ENCODE results near the gene CACNA2D3. TPM values are rescaled to one million over a fixed set of nuclear protein-coding genes. Genes with fewer than 3 reads are reported as not detected.

Gene CACNA2D3
- total RNA-seq, 2 experiments from 2014 or later = not detected

DNA sequence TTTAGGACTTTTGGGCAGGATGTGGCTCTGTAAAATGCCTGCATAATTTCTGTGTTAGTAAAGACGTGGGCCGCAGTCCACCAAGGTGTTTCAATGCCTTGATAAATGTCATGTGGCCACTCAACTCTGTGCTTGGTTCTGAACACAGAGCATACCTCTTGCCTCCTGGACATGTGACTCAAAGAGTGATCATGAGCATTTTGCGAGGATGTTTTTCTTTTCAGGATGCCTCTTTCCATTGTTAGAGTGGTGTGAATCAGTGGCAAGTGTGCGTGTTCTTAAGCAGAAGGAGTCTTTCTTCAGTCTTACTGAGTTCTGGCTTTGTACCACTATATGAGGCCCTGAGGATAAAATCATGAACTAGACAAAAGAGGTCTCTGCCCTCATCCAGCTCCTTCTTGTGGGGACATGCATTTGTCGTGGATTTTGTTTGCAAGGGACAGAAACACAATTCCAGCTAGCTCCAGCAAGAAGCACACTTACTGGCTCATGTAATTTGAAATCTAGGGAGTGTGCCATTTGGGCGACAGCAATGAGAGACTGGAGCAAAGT, 442.1 kb downstream of the CACNA2D3 start:
- CTCF ChIA-PET (ENCODE audit: unreplicated experiment) = no interaction called here
- Histone ChIP-seq H3K4me1 (ENCODE audit: insufficient read depth, low read length, poor library complexity, severe bottlenecking) (no peaks in the 10 kb centered on the region), H2AFZ (ENCODE audit: low read length) (no peak overlapping the region), H4K20me1 (ENCODE audit: insufficient read depth, low read length) (no peaks in the 10 kb centered on the region), H3K27ac (ENCODE audit: low read depth, low read length, poor library complexity, severe bottlenecking) (no peak overlapping the region), H3K9me2 (ENCODE audit: insufficient read depth, low read length) (no peaks in the 10 kb centered on the region), H3K4me3 (ENCODE audit: low read depth, low read length, poor library complexity, severe bottlenecking) (no peak overlapping the region), H3K4me2 (ENCODE audit: low read length) (no peak overlapping the region), H3K9me3 (ENCODE audit: low read length) (no peaks in the 10 kb centered on the region), H3K36me3 (ENCODE audit: insufficient read depth, low read length) (no peaks in the 10 kb centered on the region), H3K79me2 (ENCODE audit: insufficient read depth, low read depth, low read length) (no peaks in the 10 kb centered on the region)
- BruUV-seq (replicated peaks) = no TSS peak
- no peak for DNase-seq (ENCODE audit: low spot score)
- POLR2A ChIA-PET = no interaction called here
- no peak for TF ChIP-seq EZH2phosphoT487 (IDR thresholded peaks at IDR 0.05; ENCODE audit: borderline replicate concordance, low read depth, low read length)
- TF ChIP-seq, protein P1, sequence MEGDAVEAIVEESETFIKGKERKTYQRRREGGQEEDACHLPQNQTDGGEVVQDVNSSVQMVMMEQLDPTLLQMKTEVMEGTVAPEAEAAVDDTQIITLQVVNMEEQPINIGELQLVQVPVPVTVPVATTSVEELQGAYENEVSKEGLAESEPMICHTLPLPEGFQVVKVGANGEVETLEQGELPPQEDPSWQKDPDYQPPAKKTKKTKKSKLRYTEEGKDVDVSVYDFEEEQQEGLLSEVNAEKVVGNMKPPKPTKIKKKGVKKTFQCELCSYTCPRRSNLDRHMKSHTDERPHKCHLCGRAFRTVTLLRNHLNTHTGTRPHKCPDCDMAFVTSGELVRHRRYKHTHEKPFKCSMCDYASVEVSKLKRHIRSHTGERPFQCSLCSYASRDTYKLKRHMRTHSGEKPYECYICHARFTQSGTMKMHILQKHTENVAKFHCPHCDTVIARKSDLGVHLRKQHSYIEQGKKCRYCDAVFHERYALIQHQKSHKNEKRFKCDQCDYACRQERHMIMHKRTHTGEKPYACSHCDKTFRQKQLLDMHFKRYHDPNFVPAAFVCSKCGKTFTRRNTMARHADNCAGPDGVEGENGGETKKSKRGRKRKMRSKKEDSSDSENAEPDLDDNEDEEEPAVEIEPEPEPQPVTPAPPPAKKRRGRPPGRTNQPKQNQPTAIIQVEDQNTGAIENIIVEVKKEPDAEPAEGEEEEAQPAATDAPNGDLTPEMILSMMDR (conservative IDR thresholded peaks at IDR 0.05; ENCODE audit: low read length) = no peak
- intact Hi-C loops (cut with micrococcal nuclease; ENCODE audit: unreplicated experiment) = no loop called here

DNA sequence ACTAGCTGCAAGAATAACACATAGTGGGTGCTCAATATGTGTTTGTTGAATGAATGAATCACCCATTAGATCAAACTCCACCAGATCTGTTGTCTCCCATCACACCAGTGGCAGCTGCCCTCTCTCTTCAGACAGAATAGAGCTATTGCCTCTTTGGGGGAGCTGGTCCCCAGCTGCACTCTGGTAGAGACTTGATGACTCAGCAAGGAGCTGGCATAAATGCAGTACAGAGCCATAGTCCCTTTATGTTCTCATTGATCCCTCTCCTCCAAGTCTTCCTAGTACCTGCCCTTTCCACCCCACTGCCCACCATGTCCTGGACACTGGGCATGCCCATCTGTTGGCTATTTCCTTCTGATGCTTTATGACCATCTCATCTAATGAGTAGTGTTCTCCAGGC, 443.6 kb downstream of the CACNA2D3 start:
- Histone ChIP-seq H3K36me3 (ENCODE audit: insufficient read depth, low read length) (no peaks in the 10 kb centered on the region), H3K4me1 (ENCODE audit: insufficient read depth, low read length, poor library complexity, severe bottlenecking) (no peaks in the 10 kb centered on the region), H3K79me2 (ENCODE audit: insufficient read depth, low read depth, low read length) (no peaks in the 10 kb centered on the region), H3K9me3 (ENCODE audit: low read length) (no peaks in the 10 kb centered on the region), H3K4me2 (ENCODE audit: low read length) (no peak overlapping the region), H2AFZ (ENCODE audit: low read length) (no peak overlapping the region), H3K4me3 (ENCODE audit: low read depth, low read length, poor library complexity, severe bottlenecking) (no peak overlapping the region), H4K20me1 (ENCODE audit: insufficient read depth, low read length) (no peaks in the 10 kb centered on the region), H3K27ac (ENCODE audit: low read depth, low read length, poor library complexity, severe bottlenecking) (no peak overlapping the region), H3K9me2 (ENCODE audit: insufficient read depth, low read length) (no peaks in the 10 kb centered on the region)
- intact Hi-C loops (cut with micrococcal nuclease; ENCODE audit: unreplicated experiment) = no loop called here
- no peak for DNase-seq (ENCODE audit: low spot score)
- TF ChIP-seq, protein P1 (conservative IDR thresholded peaks at IDR 0.05; ENCODE audit: low read length) = no peak
- TF ChIP-seq EZH2phosphoT487 (IDR thresholded peaks at IDR 0.05; ENCODE audit: borderline replicate concordance, low read depth, low read length) = no peak
- POLR2A ChIA-PET = no interaction called here
- CTCF ChIA-PET (ENCODE audit: unreplicated experiment) = no interaction called here
- no TSS peak for BruUV-seq (replicated peaks)

DNA sequence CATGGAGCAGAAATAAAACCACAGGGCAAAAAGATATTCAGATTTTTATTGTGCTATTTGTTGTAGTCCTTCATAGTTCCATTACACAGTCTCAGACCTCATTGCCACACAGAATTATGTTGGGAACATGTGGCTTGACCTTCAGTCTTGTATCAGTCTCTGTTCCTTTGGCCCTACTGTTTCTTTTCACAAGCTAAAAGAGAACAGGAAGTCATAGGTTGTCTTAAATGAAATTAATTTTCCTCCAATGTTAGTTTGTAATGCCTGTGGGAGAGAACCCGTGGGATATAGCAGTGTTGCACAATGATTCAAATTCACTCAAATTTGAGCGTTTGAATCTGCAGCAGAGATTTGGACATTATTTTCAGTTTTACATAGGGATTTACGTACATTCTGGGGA, 445.6 kb downstream of the CACNA2D3 start:
- DNase-seq (ENCODE audit: low spot score) = no peak
- no TSS peak for BruUV-seq (replicated peaks)
- intact Hi-C loops (cut with micrococcal nuclease; ENCODE audit: unreplicated experiment) = no loop called here
- Histone ChIP-seq H3K36me3 (ENCODE audit: insufficient read depth, low read length) (no peaks in the 10 kb centered on the region), H3K4me3 (ENCODE audit: low read depth, low read length, poor library complexity, severe bottlenecking) (no peak overlapping the region), H2AFZ (ENCODE audit: low read length) (no peak overlapping the region), H3K9me2 (ENCODE audit: insufficient read depth, low read length) (no peaks in the 10 kb centered on the region), H3K9me3 (ENCODE audit: low read length) (no peaks in the 10 kb centered on the region), H3K4me2 (ENCODE audit: low read length) (no peak overlapping the region), H3K4me1 (ENCODE audit: insufficient read depth, low read length, poor library complexity, severe bottlenecking) (no peaks in the 10 kb centered on the region), H3K27ac (ENCODE audit: low read depth, low read length, poor library complexity, severe bottlenecking) (no peak overlapping the region), H4K20me1 (ENCODE audit: insufficient read depth, low read length) (no peaks in the 10 kb centered on the region), H3K79me2 (ENCODE audit: insufficient read depth, low read depth, low read length) (no peaks in the 10 kb centered on the region)
- ChIA-PET POLR2A (interaction anchor here (0.6 kb wide), 1 partner anchor 111 kb away, joined by 7 read pairs; no protein-coding TSS in a partner anchor), CTCF (ENCODE audit: unreplicated experiment) (no interaction called here)
- TF ChIP-seq EZH2phosphoT487 (IDR thresholded peaks at IDR 0.05; ENCODE audit: borderline replicate concordance, low read depth, low read length) = no peak
- TF ChIP-seq, protein P1 (conservative IDR thresholded peaks at IDR 0.05; ENCODE audit: low read length) = no peak
